Endothelial cell of umbilical vein (primary cell): Measurements from ENCODE around the gene PLCD3. TPM values are rescaled to one million over a fixed set of nuclear protein-coding genes. Genes with fewer than 3 reads are reported as not detected.

ENCODE experiments used
- BruUV-seq: library from RNA; stranded (reverse); fragments of 400-500 nt; replicated peaks from 2 replicates; lab custom pipeline; 2021; lab: Mats Ljungman, UMichigan
- CTCF ChIA-PET: fragments of 300-600, 350-600 bp; sonication (Branson Sonifier 250); formaldehyde crosslinking; loops from one replicate; lab custom pipeline; 2021; ENCODE audit warnings: antibody characterized with exemption, inconsistent platforms; lab: Charles Lee
- POLR2A ChIA-PET: fragments of 300-600, 350-600 bp; sonication (Branson Sonifier 250); formaldehyde crosslinking; loops from one replicate; lab custom pipeline; 2021; ENCODE audit warnings: antibody characterized with exemption, inconsistent platforms; lab: Charles Lee
- DNase-seq: peaks from one replicate; pipeline ENCODE4 v3.0.0-alpha.2; 2011; ENCODE audit warnings: low read depth, low spot score
- FAIRE-seq: peaks from 2 replicates; lab custom pipeline; 2011; peaks lifted over from hg19 to GRCh38; lab: Jason Lieb, UNC
- H2AFZ ChIP-seq: 2 replicates; pipeline ENCODE4 v1.6.0; 2012; ENCODE audit warnings: low read depth, low read length, control low read depth, inconsistent platforms
- H3K27ac ChIP-seq: 2 replicates; pipeline ENCODE4 v1.5.1; 2011; ENCODE audit warnings: low read depth, mild to moderate bottlenecking, control low read depth, low read length, moderate library complexity; ENCODE audit not compliant: insufficient read depth
- H3K27me3 ChIP-seq, 2 experiments: 2 replicates each; pipeline versions ENCODE4 v1.6.0 to v1.6.1; 2011; ENCODE audit warnings: low read length in 2 of 2, mixed read lengths in 1 of 2; ENCODE audit not compliant: control insufficient read depth in 2 of 2, insufficient read depth in 2 of 2
- H3K36me3 ChIP-seq, 2 experiments: 2 replicates in 1 of 2; 3 replicates in 1 of 2; pipeline ENCODE4 v1.5.1; 2011; ENCODE audit warnings: low read length in 2 of 2, mild to moderate bottlenecking in 1 of 2, moderate library complexity in 1 of 2; ENCODE audit not compliant: control insufficient read depth in 2 of 2, insufficient read depth in 2 of 2; ENCODE audit errors: extremely low read depth in 1 of 2
- H3K4me1 ChIP-seq: 3 replicates; pipeline ENCODE4 v1.5.1; 2011; ENCODE audit warnings: mild to moderate bottlenecking, low read length; ENCODE audit not compliant: control insufficient read depth, insufficient read depth; ENCODE audit errors: extremely low read depth
- H3K4me2 ChIP-seq: 2 replicates; pipeline ENCODE4 v1.6.1; 2011; ENCODE audit warnings: low read length, control low read depth, mixed read lengths; ENCODE audit not compliant: insufficient read depth
- H3K4me3 ChIP-seq, 3 experiments: fragments of 200-600 bp in 1 of 3; sonication (generic), shearing (Covaris generic) in 1 of 3; replicated peaks in 1 of 3; 2 replicates each; pipeline ENCODE4 v1.5.1; 2011 to 2016; ENCODE audit warnings: control low read depth in 3 of 3, low read length in 3 of 3, mild to moderate bottlenecking in 2 of 3, inconsistent platforms in 1 of 3, low read depth in 1 of 3, moderate library complexity in 1 of 3; ENCODE audit not compliant: insufficient read depth in 1 of 3
- H3K79me2 ChIP-seq: 2 replicates; pipeline ENCODE4 v1.6.0; 2012; ENCODE audit warnings: low read length, inconsistent platforms; ENCODE audit not compliant: control insufficient read depth, insufficient read depth
- H3K9ac ChIP-seq: replicated peaks from 2 replicates; pipeline ENCODE3; 2011; ENCODE audit warnings: low read length, control low read depth; ENCODE audit not compliant: insufficient read depth; ENCODE audit errors: extremely low read depth
- H3K9me1 ChIP-seq: replicated peaks from 3 replicates; pipeline ENCODE4 v1.6.0; 2011; ENCODE audit warnings: mild to moderate bottlenecking, low read length; ENCODE audit not compliant: control insufficient read depth, insufficient read depth; ENCODE audit errors: extremely low read depth
- H3K9me3 ChIP-seq: replicated peaks from 2 replicates; pipeline ENCODE4 v1.5.1; 2012; ENCODE audit warnings: low read length, inconsistent platforms; ENCODE audit not compliant: control insufficient read depth, insufficient read depth
- H4K20me1 ChIP-seq: replicated peaks from 2 replicates; pipeline ENCODE3; 2011; ENCODE audit warnings: mild to moderate bottlenecking, low read length; ENCODE audit not compliant: control insufficient read depth, insufficient read depth; ENCODE audit errors: extremely low read depth
- EZH2 ChIP-seq: IDR thresholded peaks from 2 replicates; pipeline ENCODE4 v1.6.1; 2012; ENCODE audit warnings: borderline replicate concordance, low read depth, mild to moderate bottlenecking, moderate library complexity, low read length, inconsistent platforms; ENCODE audit not compliant: severe bottlenecking
- FOS ChIP-seq: IDR thresholded peaks from 2 replicates; pipeline ENCODE4 v1.6.1; 2011; ENCODE audit warnings: mild to moderate bottlenecking, low read length, moderate library complexity, borderline replicate concordance; ENCODE audit not compliant: insufficient read depth
- GATA2 ChIP-seq: IDR thresholded peaks from 2 replicates; pipeline ENCODE4 v1.7.0; 2011; ENCODE audit warnings: low read depth, mild to moderate bottlenecking, moderate library complexity, mixed read lengths, low read length; ENCODE audit not compliant: insufficient read length, insufficient read depth
- JUN ChIP-seq: IDR thresholded peaks from 2 replicates; pipeline ENCODE4 v1.6.1; 2011; ENCODE audit warnings: borderline replicate concordance, low read depth; ENCODE audit not compliant: insufficient read length, insufficient read depth
- MYC ChIP-seq: IDR thresholded peaks from one replicate; pipeline ENCODE4 v1.6.1; 2011; ENCODE audit warnings: mild to moderate bottlenecking, low read depth, low read length
- POLR2A ChIP-seq: IDR thresholded peaks from 2 replicates; pipeline ENCODE4 v1.6.1; 2012; ENCODE audit warnings: low read depth, mild to moderate bottlenecking, control low read depth, low read length
- POLR2AphosphoS5 ChIP-seq: IDR thresholded peaks from 2 replicates; pipeline ENCODE4 v1.6.1; 2012; ENCODE audit warnings: low read depth, mild to moderate bottlenecking, control low read depth, low read length, moderate library complexity; ENCODE audit not compliant: insufficient read depth
- dilution Hi-C: fragments of 300-500 bp; cut with MboI; formaldehyde crosslinking; loops from one replicate; pipeline ENCODE4 v1.15.0; 2019; ENCODE audit warnings: low sequenced_read_pairs; ENCODE audit not compliant: extremely low pct_ligation_motif_present
- intact Hi-C: fragments of 100-400 bp; cut with micrococcal nuclease; formaldehyde crosslinking; loops from one replicate; pipeline ENCODE4 v1.10.0; 2022
- polyA plus RNA-seq, 4 experiments: library from polyadenylated mRNA; depleted of rRNA in 3 of 4; stranded (reverse) in 3 of 4; unstranded in 1 of 4; fragments of >200 nt; gene quantifications; 2 replicates each; pipeline versions ENCODE4 v1.2.1 to v1.2.3, GENCODE V29; 2011 to 2012; ENCODE audit warnings: missing spikeins in 1 of 4
- total RNA-seq: library from RNA; stranded (reverse); gene quantifications from 2 replicates; pipeline ENCODE4 v1.2.3, GENCODE V29; 2021
- TF ChIP-seq, protein P1 (sequence below), 2 donors: IDR thresholded peaks; 1 replicate in 1 of 2; 2 replicates in 1 of 2; pipeline ENCODE4 v1.5.1; 2011; ENCODE audit warnings: low read length in 2 of 2, mild to moderate bottlenecking in 2 of 2, moderate library complexity in 2 of 2, control low read depth in 1 of 2, inconsistent platforms in 1 of 2, low read depth in 1 of 2; ENCODE audit not compliant: insufficient read depth in 1 of 2; ENCODE audit errors: extremely low read depth in 1 of 2
- TF ChIP-seq, protein P2 (sequence below): IDR thresholded peaks from 2 replicates; pipeline ENCODE4 v1.6.1; 2011; ENCODE audit not compliant: insufficient read depth, insufficient read length

PLCD3 gene
- total and polyA plus RNA-seq, 2 donors (not counting 3 experiments of a cell fraction or from before 2014, with no cell fraction given): 30.4 to 43.1 TPM

DNA sequence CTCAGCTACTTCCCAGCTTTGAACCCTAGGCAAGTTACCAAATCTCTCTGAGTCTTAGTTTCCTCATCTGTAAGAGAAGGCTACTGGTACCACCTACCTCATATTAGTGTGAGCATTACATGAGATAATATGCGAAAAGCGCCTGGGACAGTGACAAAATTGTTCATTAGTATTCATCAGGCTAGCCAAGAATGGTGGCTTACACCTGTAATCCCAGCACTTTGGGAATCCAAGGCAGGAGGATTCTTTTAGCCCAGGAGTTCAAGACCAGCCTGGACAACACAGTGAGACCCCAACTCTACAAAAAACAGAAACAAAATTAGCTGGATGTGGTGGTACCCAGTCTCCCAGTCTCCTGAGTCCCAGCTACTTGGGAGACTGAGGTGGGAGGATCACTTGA lies 3.3 kb downstream of the PLCD3 start:
- Histone ChIP-seq H3K4me1 (peaks cover 34% of the 10 kb centered on the region), H2AFZ (no peak overlapping the region), H3K9ac (no peak overlapping the region), H3K4me2 (no peak overlapping the region), H3K9me3 (no peaks in the 10 kb centered on the region), H4K20me1 (no peaks in the 10 kb centered on the region), H3K4me3 (no peak overlapping the region), H3K36me3 (no peaks in the 10 kb centered on the region), H3K27ac (no peak overlapping the region), H3K27me3 (no peaks in the 10 kb centered on the region), H3K79me2 (peaks cover 2% of the 10 kb centered on the region), H3K9me1 (no peaks in the 10 kb centered on the region)
- FAIRE-seq: no peak
- no peak for DNase-seq
- BruUV-seq: no TSS peak
- no peak for TF ChIP-seq FOS
- TF ChIP-seq GATA2: no peak
- TF ChIP-seq MYC: no peak
- no peak for TF ChIP-seq POLR2AphosphoS5
- TF ChIP-seq, protein P1, sequence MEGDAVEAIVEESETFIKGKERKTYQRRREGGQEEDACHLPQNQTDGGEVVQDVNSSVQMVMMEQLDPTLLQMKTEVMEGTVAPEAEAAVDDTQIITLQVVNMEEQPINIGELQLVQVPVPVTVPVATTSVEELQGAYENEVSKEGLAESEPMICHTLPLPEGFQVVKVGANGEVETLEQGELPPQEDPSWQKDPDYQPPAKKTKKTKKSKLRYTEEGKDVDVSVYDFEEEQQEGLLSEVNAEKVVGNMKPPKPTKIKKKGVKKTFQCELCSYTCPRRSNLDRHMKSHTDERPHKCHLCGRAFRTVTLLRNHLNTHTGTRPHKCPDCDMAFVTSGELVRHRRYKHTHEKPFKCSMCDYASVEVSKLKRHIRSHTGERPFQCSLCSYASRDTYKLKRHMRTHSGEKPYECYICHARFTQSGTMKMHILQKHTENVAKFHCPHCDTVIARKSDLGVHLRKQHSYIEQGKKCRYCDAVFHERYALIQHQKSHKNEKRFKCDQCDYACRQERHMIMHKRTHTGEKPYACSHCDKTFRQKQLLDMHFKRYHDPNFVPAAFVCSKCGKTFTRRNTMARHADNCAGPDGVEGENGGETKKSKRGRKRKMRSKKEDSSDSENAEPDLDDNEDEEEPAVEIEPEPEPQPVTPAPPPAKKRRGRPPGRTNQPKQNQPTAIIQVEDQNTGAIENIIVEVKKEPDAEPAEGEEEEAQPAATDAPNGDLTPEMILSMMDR (IDR thresholded peaks at IDR 0.05; ENCODE audit: extremely low read depth in 1 of 2, insufficient read depth in 1 of 2, low read depth in 1 of 2, low read length in 2 of 2): no peak
- TF ChIP-seq JUN: no peak
- no peak for TF ChIP-seq EZH2
- TF ChIP-seq, protein P2, sequence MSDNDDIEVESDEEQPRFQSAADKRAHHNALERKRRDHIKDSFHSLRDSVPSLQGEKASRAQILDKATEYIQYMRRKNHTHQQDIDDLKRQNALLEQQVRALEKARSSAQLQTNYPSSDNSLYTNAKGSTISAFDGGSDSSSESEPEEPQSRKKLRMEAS: no peak
- no peak for TF ChIP-seq POLR2A
- POLR2A ChIA-PET: interaction anchor here (1.6 kb wide), 1 partner anchor 19 kb away, joined by 4 read pairs; the partner anchor contains the start of gene HEXIM1
- CTCF ChIA-PET: interaction anchor here (7.2 kb wide), 1 partner anchor 20 kb away, joined by 61 read pairs; no protein-coding TSS in a partner anchor
- intact Hi-C loops: no loop called here
- dilution Hi-C loops: no loop called here
